Nephron (organoid): ENCODE data around the gene SETDB1.

ENCODE experiments used
- H3K27ac Mint-ChIP-seq, 3 experiments: 2 replicates each; pipeline ENCODE4 v1.8.0; 2020; ENCODE audit warnings: mixed read lengths in 3 of 3, mild to moderate bottlenecking in 2 of 3, moderate library complexity in 1 of 3
- H3K27me3 Mint-ChIP-seq: 2 replicates; pipeline ENCODE4 v1.8.0; 2021; ENCODE audit warnings: low read depth, mild to moderate bottlenecking, moderate library complexity, mixed read lengths
- H3K36me3 Mint-ChIP-seq: 2 replicates; pipeline ENCODE4 v1.8.0; 2020; ENCODE audit warnings: low read depth, mixed read lengths
- H3K4me1 Mint-ChIP-seq: 2 replicates; pipeline ENCODE4 v1.8.0; 2020; ENCODE audit warnings: mixed read lengths
- H3K4me3 Mint-ChIP-seq, 3 experiments: 2 replicates each; pipeline ENCODE4 v1.8.0; 2020; ENCODE audit warnings: mild to moderate bottlenecking in 3 of 3, mixed read lengths in 3 of 3, moderate library complexity in 2 of 3
- H3K9me3 Mint-ChIP-seq: 2 replicates; pipeline ENCODE4 v1.8.0; 2020; ENCODE audit warnings: mixed read lengths
- TF ChIP-seq, protein P1 (sequence below), 3 experiments: fragments of 200-600 bp; sonication (generic); IDR thresholded peaks; one replicate each; pipeline ENCODE4 v1.5.0; 2021; ENCODE audit warnings: antibody characterized with exemption in 3 of 3; ENCODE audit not compliant: unreplicated experiment in 3 of 3

Gene SETDB1

GRCh38 chr1:150964164-150964489, 38.0 kb downstream of the SETDB1 start:
- peaks cover 94% of the 10 kb centered on the region for H3K36me3 Mint-ChIP-seq
- no peak overlapping the region for H3K4me3 Mint-ChIP-seq
- H3K4me1 Mint-ChIP-seq, result no peaks in the 10 kb centered on the region
- TF ChIP-seq, protein P1, sequence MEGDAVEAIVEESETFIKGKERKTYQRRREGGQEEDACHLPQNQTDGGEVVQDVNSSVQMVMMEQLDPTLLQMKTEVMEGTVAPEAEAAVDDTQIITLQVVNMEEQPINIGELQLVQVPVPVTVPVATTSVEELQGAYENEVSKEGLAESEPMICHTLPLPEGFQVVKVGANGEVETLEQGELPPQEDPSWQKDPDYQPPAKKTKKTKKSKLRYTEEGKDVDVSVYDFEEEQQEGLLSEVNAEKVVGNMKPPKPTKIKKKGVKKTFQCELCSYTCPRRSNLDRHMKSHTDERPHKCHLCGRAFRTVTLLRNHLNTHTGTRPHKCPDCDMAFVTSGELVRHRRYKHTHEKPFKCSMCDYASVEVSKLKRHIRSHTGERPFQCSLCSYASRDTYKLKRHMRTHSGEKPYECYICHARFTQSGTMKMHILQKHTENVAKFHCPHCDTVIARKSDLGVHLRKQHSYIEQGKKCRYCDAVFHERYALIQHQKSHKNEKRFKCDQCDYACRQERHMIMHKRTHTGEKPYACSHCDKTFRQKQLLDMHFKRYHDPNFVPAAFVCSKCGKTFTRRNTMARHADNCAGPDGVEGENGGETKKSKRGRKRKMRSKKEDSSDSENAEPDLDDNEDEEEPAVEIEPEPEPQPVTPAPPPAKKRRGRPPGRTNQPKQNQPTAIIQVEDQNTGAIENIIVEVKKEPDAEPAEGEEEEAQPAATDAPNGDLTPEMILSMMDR (IDR thresholded peaks at IDR 0.05; ENCODE audit: unreplicated experiment in 3 of 3), result no peak
- H3K27me3 Mint-ChIP-seq, result no peaks in the 10 kb centered on the region
- H3K9me3 Mint-ChIP-seq, result no peaks in the 10 kb centered on the region
- peak overlapping the region in 1 of 3 experiments; percentile 23 for H3K27ac Mint-ChIP-seq

DNA sequence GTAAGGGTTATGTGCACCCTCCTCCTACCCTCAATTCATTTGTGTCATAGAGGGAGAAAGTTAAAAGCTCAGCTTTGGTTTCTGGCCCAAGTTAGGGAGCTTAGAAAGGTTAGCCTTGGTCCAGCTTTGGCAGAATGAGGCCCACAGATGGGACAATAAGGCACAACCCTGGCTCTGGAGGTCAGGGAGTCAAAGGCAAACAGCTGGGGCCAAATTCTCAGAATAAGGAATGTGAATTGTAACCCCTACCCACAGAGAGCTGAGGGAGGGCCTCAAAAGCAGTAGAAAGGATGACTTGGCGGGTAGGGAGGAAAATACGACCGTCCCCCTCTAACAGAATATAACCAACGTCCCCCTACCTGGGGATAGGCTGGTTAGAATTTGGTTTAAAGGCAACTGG, 39.4 kb downstream of the SETDB1 start:
- H3K4me1 Mint-ChIP-seq, result peaks cover 7% of the 10 kb centered on the region
- TF ChIP-seq, protein P1 (IDR thresholded peaks at IDR 0.05; ENCODE audit: unreplicated experiment in 3 of 3), result no peak
- H3K27me3 Mint-ChIP-seq, result no peaks in the 10 kb centered on the region
- H3K36me3 Mint-ChIP-seq, result peaks cover 79% of the 10 kb centered on the region
- H3K9me3 Mint-ChIP-seq, result no peaks in the 10 kb centered on the region
- peak overlapping the region in 1 of 3 experiments; percentile 25 for H3K27ac Mint-ChIP-seq
- no peak overlapping the region for H3K4me3 Mint-ChIP-seq

- Mint-ChIP-seq H3K36me3 (peaks cover 75% of the 10 kb centered on the region), H3K27ac (no peak overlapping the region), H3K4me1 (peaks cover 11% of the 10 kb centered on the region), H3K27me3 (no peaks in the 10 kb centered on the region), H3K9me3 (no peaks in the 10 kb centered on the region), H3K4me3 (no peak overlapping the region)
- TF ChIP-seq, protein P1 (IDR thresholded peaks at IDR 0.05; ENCODE audit: unreplicated experiment in 3 of 3), result no peak
Observed at GRCh38 chr1:150966011-150966410, 39.8 kb downstream of the SETDB1 start.

GRCh38 chr1:150967936-150968335, 41.8 kb downstream of the SETDB1 start:
- H3K9me3 Mint-ChIP-seq, result no peaks in the 10 kb centered on the region
- H3K4me1 Mint-ChIP-seq, result peaks cover 30% of the 10 kb centered on the region
- H3K27me3 Mint-ChIP-seq, result no peaks in the 10 kb centered on the region
- H3K36me3 Mint-ChIP-seq, result peaks cover 58% of the 10 kb centered on the region
- no peak overlapping the region for H3K4me3 Mint-ChIP-seq
- H3K27ac Mint-ChIP-seq, result peak overlapping the region; percentile 35 to 54 (median 45)
- TF ChIP-seq, protein P1 (IDR thresholded peaks at IDR 0.05; ENCODE audit: unreplicated experiment in 3 of 3), result no peak

GRCh38 chr1:150968491-150968890, 42.3 kb downstream of the SETDB1 start:
- H3K9me3 Mint-ChIP-seq, result no peaks in the 10 kb centered on the region
- H3K27me3 Mint-ChIP-seq, result no peaks in the 10 kb centered on the region
- peaks cover 35% of the 10 kb centered on the region for H3K4me1 Mint-ChIP-seq
- no peak overlapping the region for H3K4me3 Mint-ChIP-seq
- TF ChIP-seq, protein P1 (IDR thresholded peaks at IDR 0.05; ENCODE audit: unreplicated experiment in 3 of 3), result no peak
- peak overlapping the region in 1 of 3 experiments; percentile 62 for H3K27ac Mint-ChIP-seq
- peaks cover 52% of the 10 kb centered on the region for H3K36me3 Mint-ChIP-seq

- H3K9me3 Mint-ChIP-seq, result no peaks in the 10 kb centered on the region
- H3K4me1 Mint-ChIP-seq, result peaks cover 36% of the 10 kb centered on the region
- peaks cover 41% of the 10 kb centered on the region for H3K36me3 Mint-ChIP-seq
- no peaks in the 10 kb centered on the region for H3K27me3 Mint-ChIP-seq
- peak overlapping the region in 1 of 3 experiments; percentile 57 for H3K27ac Mint-ChIP-seq
- H3K4me3 Mint-ChIP-seq, result no peak overlapping the region
- TF ChIP-seq, protein P1 (IDR thresholded peaks at IDR 0.05; ENCODE audit: unreplicated experiment in 3 of 3), result no peak
Observed at GRCh38 chr1:150969626-150970025, 43.5 kb downstream of the SETDB1 start.
